B cell (primary cell): ENCODE results near the gene CYP2S1. TPM values are rescaled to one million over a fixed set of nuclear protein-coding genes. Genes with fewer than 3 reads are reported as not detected.

Source experiments
- ATAC-seq: fragments of 200-7000 bp; cut with Tn5 transposase; one replicate; pipeline ENCODE4 v1.10.0; 2021; ENCODE audit warnings: low read depth, mild to moderate bottlenecking, moderate number of reproducible peaks, moderate library complexity
- CTCF ChIA-PET: fragments of 350-600 bp; sonication (Branson Sonifier 250); formaldehyde crosslinking; loops from one replicate; lab custom pipeline; 2021; ENCODE audit warnings: antibody characterized with exemption, inconsistent platforms; lab: Charles Lee
- POLR2A ChIA-PET: fragments of 350-600 bp; sonication (Branson Sonifier 250); formaldehyde crosslinking; loops from one replicate; lab custom pipeline; 2021; ENCODE audit warnings: antibody characterized with exemption; lab: Charles Lee
- DNase-seq: peaks from one replicate; pipeline ENCODE4 v3.0.0; 2013
- H2AFZ ChIP-seq: 2 replicates; pipeline ENCODE4 v1.6.1; 2012; ENCODE audit warnings: mild to moderate bottlenecking, low read depth, low read length; ENCODE audit not compliant: insufficient read depth, poor library complexity, severe bottlenecking
- H3K27ac ChIP-seq, 2 donors: 1 replicate in 1 of 2; 2 replicates in 1 of 2; pipeline ENCODE4 v1.5.1; 2012 to 2013; ENCODE audit warnings: low read length in 2 of 2, mild to moderate bottlenecking in 2 of 2, moderate library complexity in 1 of 2
- H3K27me3 ChIP-seq, 4 experiments: fragments of 200-600 bp in 1 of 4; sonication (generic) in 1 of 4; replicated peaks in 1 of 4; 1 replicate in 2 of 4; 2 replicates in 2 of 4; pipeline versions ENCODE4 v1.6.1 to v1.7.0; 2013 to 2016; ENCODE audit warnings: low read length in 3 of 4, mild to moderate bottlenecking in 2 of 4, mixed read lengths in 1 of 4, moderate library complexity in 1 of 4; ENCODE audit not compliant: insufficient read depth in 4 of 4, control insufficient read depth in 3 of 4; ENCODE audit errors: control extremely low read depth in 1 of 4
- H3K36me3 ChIP-seq, 2 experiments: replicated peaks in 1 of 2; 1 replicate in 1 of 2; 2 replicates in 1 of 2; pipeline versions ENCODE4 v1.6.1 to v1.7.1; 2013; ENCODE audit warnings: low read length in 1 of 2; ENCODE audit not compliant: insufficient read depth in 2 of 2, control insufficient read depth in 1 of 2; ENCODE audit errors: control extremely low read depth in 1 of 2, extremely low read depth in 1 of 2
- H3K4me1 ChIP-seq, 2 donors: fragments of 200-600 bp in 1 of 2; sonication (generic) in 1 of 2; 1 replicate in 1 of 2; 2 replicates in 1 of 2; pipeline versions ENCODE4 v1.5.1 to v1.6.1; 2013 to 2017; ENCODE audit warnings: low read length in 2 of 2; ENCODE audit not compliant: control insufficient read depth in 2 of 2, insufficient read depth in 2 of 2
- H3K4me2 ChIP-seq: replicated peaks from 2 replicates; pipeline ENCODE3; 2012; ENCODE audit warnings: mild to moderate bottlenecking, low read depth, low read length; ENCODE audit not compliant: poor library complexity, severe bottlenecking
- H3K4me3 ChIP-seq, 5 experiments: fragments of 200-600 bp in 1 of 5; sonication (generic) in 1 of 5; 1 replicate in 3 of 5; 2 replicates in 2 of 5; pipeline versions ENCODE4 v1.5.1 to v1.7.0; 2011 to 2016; ENCODE audit warnings: low read length in 4 of 5, mild to moderate bottlenecking in 4 of 5, low read depth in 2 of 5, control low read depth in 1 of 5, moderate library complexity in 1 of 5; ENCODE audit not compliant: insufficient read depth in 1 of 5; ENCODE audit errors: control extremely low read depth in 1 of 5, extremely low read depth in 1 of 5
- H3K79me2 ChIP-seq: fragments of 200-600 bp; sonication (generic); one replicate; pipeline ENCODE4 v1.6.0; 2016; ENCODE audit warnings: low read length; ENCODE audit not compliant: control insufficient read depth, insufficient read depth
- H3K9ac ChIP-seq: fragments of 200-600 bp; sonication (generic); 2 replicates; pipeline ENCODE4 v1.6.1; 2017; ENCODE audit warnings: mild to moderate bottlenecking, low read length, moderate library complexity
- H3K9me3 ChIP-seq, 3 donors: one replicate each; pipeline versions ENCODE4 v1.6.1 to v1.7.1; 2013; ENCODE audit warnings: low read length in 2 of 3; ENCODE audit not compliant: control insufficient read depth in 2 of 3, insufficient read depth in 1 of 3; ENCODE audit errors: control extremely low read depth in 1 of 3
- H4K20me1 ChIP-seq: 2 replicates; pipeline ENCODE4 v1.6.0; 2012; ENCODE audit warnings: mild to moderate bottlenecking, low read length; ENCODE audit not compliant: insufficient read depth, control insufficient read depth, poor library complexity, severe bottlenecking
- H3K27ac Mint-ChIP-seq: one replicate; pipeline ENCODE4 v1.8.0; 2021; ENCODE audit warnings: mixed read lengths
- H3K27me3 Mint-ChIP-seq: one replicate; pipeline ENCODE4 v1.8.0; 2021; ENCODE audit warnings: mixed read lengths
- H3K4me1 Mint-ChIP-seq: one replicate; pipeline ENCODE4 v1.8.0; 2021; ENCODE audit warnings: mixed read lengths
- H3K4me3 Mint-ChIP-seq: one replicate; pipeline ENCODE4 v1.8.0; 2021; ENCODE audit warnings: mixed read lengths
- H3K9me3 Mint-ChIP-seq: one replicate; pipeline ENCODE4 v1.8.0; 2022; ENCODE audit warnings: mixed read lengths; ENCODE audit not compliant: insufficient read depth
- CTCF ChIP-seq: fragments of 200-600 bp; IDR thresholded peaks from one replicate; pipeline ENCODE4 v1.8.0; 2022; ENCODE audit warnings: antibody characterized with exemption, mild to moderate bottlenecking
- EZH2 ChIP-seq: IDR thresholded peaks from 2 replicates; pipeline ENCODE4 v1.6.1; 2012; ENCODE audit warnings: borderline replicate concordance, low read depth, mild to moderate bottlenecking, moderate library complexity, low read length; ENCODE audit not compliant: insufficient read depth, poor library complexity, severe bottlenecking
- WGBS: methylation state at CpG from one replicate; pipeline ENCODE4 v1.1.5; 2013; ENCODE audit warnings: missing lambda C conversion rate; ENCODE audit not compliant: insufficient coverage; 5-methylcytosine and 5-hydroxymethylcytosine counted together
- intact Hi-C: fragments of 100-400 bp; cut with micrococcal nuclease; formaldehyde crosslinking; loops from one replicate; pipeline ENCODE4 v1.10.0; 2022
- polyA plus RNA-seq: library from polyadenylated mRNA; depleted of rRNA; stranded (reverse); fragments of >200 nt; gene quantifications from 2 replicates; pipeline ENCODE4 v1.2.3, GENCODE V29; 2012
- total RNA-seq, 2 donors: library from RNA; stranded (reverse); fragments of 120-200 nt in 1 of 2; gene quantifications; 1 replicate in 1 of 2; 2 replicates in 1 of 2; pipeline versions ENCODE4 v1.2.3 to v1.2.4, GENCODE V29; 2013 to 2022

The CYP2S1 gene
- total and polyA plus RNA-seq, 2 donors (not counting 1 experiment from before 2014, with no cell fraction given): 0.09 TPM; not detected in 1

- Histone ChIP-seq H3K36me3 (no peaks in the 10 kb centered on the region), H3K4me2 (no peak overlapping the region), H3K4me3 (no peak overlapping the region), H3K27ac (no peak overlapping the region), H3K9ac (no peak overlapping the region), H3K9me3 (no peaks in the 10 kb centered on the region), H4K20me1 (no peaks in the 10 kb centered on the region), H3K27me3 (no peaks in the 10 kb centered on the region), H2AFZ (no peak overlapping the region), H3K4me1 (peaks cover 0 to 8% of the 10 kb centered on the region in 2 donors), H3K79me2 (no peaks in the 10 kb centered on the region)
- 93% methylated on average over 6 of the region's 15 CpGs for WGBS
- peaks cover 8% of the 10 kb centered on the region for H3K4me1 Mint-ChIP-seq
- ChIA-PET POLR2A (no interaction called here), CTCF (no interaction called here)
- H3K4me3 Mint-ChIP-seq: no peak overlapping the region
- peaks cover 6% of the 10 kb centered on the region for H3K27me3 Mint-ChIP-seq
- intact Hi-C loops: no loop called here
- H3K27ac Mint-ChIP-seq: no peak overlapping the region
- ATAC-seq (no peak), DNase-seq (no peak)
- no peaks in the 10 kb centered on the region for H3K9me3 Mint-ChIP-seq
- TF ChIP-seq EZH2 (no peak), CTCF (no peak)
These were observed 18.6 kb upstream of the CYP2S1 start for GRCh38 chr19:41174297-41174928.
